ENCODE data around the gene NAA10. TPM values are rescaled to one million over a fixed set of nuclear protein-coding genes. Genes with fewer than 3 reads are reported as not detected.

NAA10 gene
- total and polyA plus RNA-seq, 2 experiments from 2014 or later, result 83.5 to 118 TPM

GRCh38 chrX:153913211-153913610, 21.6 kb downstream of the NAA10 start:
- no peak for TF ChIP-seq EZH2 (IDR thresholded peaks at IDR 0.05; ENCODE audit: borderline replicate concordance)
- TF ChIP-seq EZH2phosphoT487 (IDR thresholded peaks at IDR 0.05; ENCODE audit: low read depth, severe bottlenecking, unreplicated experiment), result no peak
- TF ChIP-seq, protein P1, sequence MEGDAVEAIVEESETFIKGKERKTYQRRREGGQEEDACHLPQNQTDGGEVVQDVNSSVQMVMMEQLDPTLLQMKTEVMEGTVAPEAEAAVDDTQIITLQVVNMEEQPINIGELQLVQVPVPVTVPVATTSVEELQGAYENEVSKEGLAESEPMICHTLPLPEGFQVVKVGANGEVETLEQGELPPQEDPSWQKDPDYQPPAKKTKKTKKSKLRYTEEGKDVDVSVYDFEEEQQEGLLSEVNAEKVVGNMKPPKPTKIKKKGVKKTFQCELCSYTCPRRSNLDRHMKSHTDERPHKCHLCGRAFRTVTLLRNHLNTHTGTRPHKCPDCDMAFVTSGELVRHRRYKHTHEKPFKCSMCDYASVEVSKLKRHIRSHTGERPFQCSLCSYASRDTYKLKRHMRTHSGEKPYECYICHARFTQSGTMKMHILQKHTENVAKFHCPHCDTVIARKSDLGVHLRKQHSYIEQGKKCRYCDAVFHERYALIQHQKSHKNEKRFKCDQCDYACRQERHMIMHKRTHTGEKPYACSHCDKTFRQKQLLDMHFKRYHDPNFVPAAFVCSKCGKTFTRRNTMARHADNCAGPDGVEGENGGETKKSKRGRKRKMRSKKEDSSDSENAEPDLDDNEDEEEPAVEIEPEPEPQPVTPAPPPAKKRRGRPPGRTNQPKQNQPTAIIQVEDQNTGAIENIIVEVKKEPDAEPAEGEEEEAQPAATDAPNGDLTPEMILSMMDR (IDR thresholded peaks at IDR 0.05; ENCODE audit: poor library complexity), result no peak
- Histone ChIP-seq H2AFZ (no peak overlapping the region), H3K79me2 (no peaks in the 10 kb centered on the region), H3K9me2 (replicated peaks; ENCODE audit: insufficient read depth) (no peaks in the 10 kb centered on the region), H3K4me3 (no peak overlapping the region), H3K36me3 (replicated peaks; ENCODE audit: insufficient read depth, low read depth) (no peaks in the 10 kb centered on the region), H3K9me3 (ENCODE audit: low read depth) (no peaks in the 10 kb centered on the region), H3K27me3 (no peaks in the 10 kb centered on the region), H3K4me1 (ENCODE audit: insufficient read depth) (no peaks in the 10 kb centered on the region), H3K4me2 (no peak overlapping the region), H4K20me1 (ENCODE audit: insufficient read depth, poor library complexity, severe bottlenecking) (no peaks in the 10 kb centered on the region), H3K27ac (no peak overlapping the region)
- 73% methylated on average over 12 of the region's 17 CpGs for WGBS (ENCODE audit: low lambda C conversion rate, missing lambda C conversion rate)
- DNase-seq (ENCODE audit: low spot score), result no peak

DNA sequence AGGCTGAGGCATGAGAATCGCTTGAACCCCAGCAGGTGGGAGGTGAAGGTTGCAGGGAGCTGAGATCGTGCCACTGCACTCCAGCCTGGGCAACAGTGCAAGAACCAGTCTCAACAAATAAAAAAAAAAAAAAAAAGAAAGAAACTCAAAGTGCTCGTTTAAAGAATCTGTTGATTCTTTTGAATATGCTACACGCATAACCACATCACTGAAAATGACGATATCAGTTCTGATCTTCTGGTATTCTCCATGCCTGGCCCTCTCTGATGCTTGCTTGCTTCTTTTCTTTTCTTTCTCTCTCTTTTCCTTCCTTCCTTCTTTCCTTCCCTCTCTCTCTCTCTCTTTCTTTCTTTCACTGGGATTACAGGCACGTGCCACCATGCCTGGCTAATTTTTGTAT, 23.0 kb downstream of the NAA10 start:
- 86% methylated on average over 6 of the region's 6 CpGs for WGBS (ENCODE audit: low lambda C conversion rate, missing lambda C conversion rate)
- H3K4me1 ChIP-seq (ENCODE audit: insufficient read depth), result no peaks in the 10 kb centered on the region
- no peaks in the 10 kb centered on the region for H4K20me1 ChIP-seq (ENCODE audit: insufficient read depth, poor library complexity, severe bottlenecking)
- no peak for DNase-seq (ENCODE audit: low spot score)
- no peak overlapping the region for H2AFZ ChIP-seq
- no peaks in the 10 kb centered on the region for H3K9me2 ChIP-seq (replicated peaks; ENCODE audit: insufficient read depth)
- H3K36me3 ChIP-seq (replicated peaks; ENCODE audit: insufficient read depth, low read depth), result no peaks in the 10 kb centered on the region
- no peaks in the 10 kb centered on the region for H3K9me3 ChIP-seq (ENCODE audit: low read depth)
- no peaks in the 10 kb centered on the region for H3K79me2 ChIP-seq
- H3K27me3 ChIP-seq, result no peaks in the 10 kb centered on the region
- H3K4me2 ChIP-seq, result no peak overlapping the region
- TF ChIP-seq EZH2 (IDR thresholded peaks at IDR 0.05; ENCODE audit: borderline replicate concordance), result no peak
- H3K27ac ChIP-seq, result no peak overlapping the region
- no peak overlapping the region for H3K4me3 ChIP-seq

GRCh38 chrX:153910446-153910845, 24.4 kb downstream of the NAA10 start:
- H3K27me3 ChIP-seq, result no peaks in the 10 kb centered on the region
- 92% methylated on average over 21 of the region's 22 CpGs for WGBS (ENCODE audit: low lambda C conversion rate, missing lambda C conversion rate)
- DNase-seq (ENCODE audit: low spot score), result no peak
- no peaks in the 10 kb centered on the region for H4K20me1 ChIP-seq (ENCODE audit: insufficient read depth, poor library complexity, severe bottlenecking)
- H3K9me2 ChIP-seq (replicated peaks; ENCODE audit: insufficient read depth), result no peaks in the 10 kb centered on the region
- H3K79me2 ChIP-seq, result no peaks in the 10 kb centered on the region
- no peak for TF ChIP-seq EZH2 (IDR thresholded peaks at IDR 0.05; ENCODE audit: borderline replicate concordance)
- TF ChIP-seq, protein P1 (IDR thresholded peaks at IDR 0.05; ENCODE audit: poor library complexity), result no peak
- TF ChIP-seq EZH2phosphoT487 (IDR thresholded peaks at IDR 0.05; ENCODE audit: low read depth, severe bottlenecking, unreplicated experiment), result no peak
- H3K9me3 ChIP-seq (ENCODE audit: low read depth), result no peaks in the 10 kb centered on the region
- no peak overlapping the region for H3K4me2 ChIP-seq
- H3K4me1 ChIP-seq (ENCODE audit: insufficient read depth), result no peaks in the 10 kb centered on the region
- no peak overlapping the region for H3K4me3 ChIP-seq
- H2AFZ ChIP-seq, result no peak overlapping the region
- H3K36me3 ChIP-seq (replicated peaks; ENCODE audit: insufficient read depth, low read depth), result no peaks in the 10 kb centered on the region
- no peak overlapping the region for H3K27ac ChIP-seq

GRCh38 chrX:153909980-153910360, 24.9 kb downstream of the NAA10 start:
- Histone ChIP-seq H3K9me2 (replicated peaks; ENCODE audit: insufficient read depth) (no peaks in the 10 kb centered on the region), H3K4me3 (no peak overlapping the region), H3K79me2 (no peaks in the 10 kb centered on the region), H2AFZ (no peak overlapping the region), H4K20me1 (ENCODE audit: insufficient read depth, poor library complexity, severe bottlenecking) (no peaks in the 10 kb centered on the region), H3K27ac (no peak overlapping the region), H3K36me3 (replicated peaks; ENCODE audit: insufficient read depth, low read depth) (no peaks in the 10 kb centered on the region), H3K9me3 (ENCODE audit: low read depth) (no peaks in the 10 kb centered on the region), H3K4me1 (ENCODE audit: insufficient read depth) (no peaks in the 10 kb centered on the region), H3K27me3 (no peaks in the 10 kb centered on the region), H3K4me2 (no peak overlapping the region)
- DNase-seq (ENCODE audit: low spot score), result no peak
- TF ChIP-seq, protein P1 (IDR thresholded peaks at IDR 0.05; ENCODE audit: poor library complexity), result no peak
- TF ChIP-seq EZH2phosphoT487 (IDR thresholded peaks at IDR 0.05; ENCODE audit: low read depth, severe bottlenecking, unreplicated experiment), result no peak
- TF ChIP-seq EZH2 (IDR thresholded peaks at IDR 0.05; ENCODE audit: borderline replicate concordance), result no peak
- WGBS (ENCODE audit: low lambda C conversion rate, missing lambda C conversion rate), result 92% methylated on average over 21 of the region's 25 CpGs

Measured in hepatocyte (in vitro differentiated cells).